KMS-11 (cell line): ENCODE results near the gene WASHC2C.
"Not testable (repeated sequence)": the region's sequence is repeated elsewhere in the genome, so short reads cannot be mapped to it uniquely, and the experiment has no call there.

Source experiments
- H2AFZ ChIP-seq: fragments of 200-600 bp; sonication (generic); 2 replicates; pipeline ENCODE4 v1.6.1; 2016; ENCODE audit warnings: antibody characterized with exemption, mixed run types, low read depth
- H3K27ac ChIP-seq: fragments of 200-600 bp; sonication (generic); 2 replicates; pipeline ENCODE4 v1.6.1; 2016; ENCODE audit warnings: mild to moderate bottlenecking, mixed run types
- H3K27me3 ChIP-seq: fragments of 200-600 bp; sonication (generic); 2 replicates; pipeline ENCODE4 v1.6.1; 2017; ENCODE audit warnings: mild to moderate bottlenecking, low read depth, mixed run types, moderate library complexity; ENCODE audit not compliant: insufficient read depth
- H3K36me3 ChIP-seq: fragments of 200-600 bp; sonication (generic); 2 replicates; pipeline ENCODE4 v1.6.1; 2017; ENCODE audit warnings: mild to moderate bottlenecking, mixed run types; ENCODE audit not compliant: insufficient read depth
- H3K4me1 ChIP-seq: fragments of 200-600 bp; sonication (generic); 2 replicates; pipeline ENCODE4 v1.6.1; 2016; ENCODE audit warnings: mild to moderate bottlenecking, low read depth, mixed run types; ENCODE audit not compliant: poor library complexity, severe bottlenecking
- H3K4me2 ChIP-seq: fragments of 200-600 bp; sonication (generic); 2 replicates; pipeline ENCODE4 v1.7.0; 2016; ENCODE audit warnings: mild to moderate bottlenecking, mixed run types
- H3K4me3 ChIP-seq: fragments of 200-600 bp; sonication (generic); IDR thresholded peaks from 2 replicates; pipeline ENCODE4 v1.6.1; 2017; ENCODE audit warnings: low read depth, low read length, mixed read lengths; ENCODE audit not compliant: insufficient read depth
- H3K79me2 ChIP-seq: fragments of 200-600 bp; sonication (generic); 2 replicates; pipeline ENCODE4 v1.6.1; 2016; ENCODE audit warnings: low read depth, mixed run types; ENCODE audit not compliant: insufficient read depth
- H3K9ac ChIP-seq: fragments of 200-600 bp; sonication (generic); 2 replicates; pipeline ENCODE4 v1.6.1; 2016; ENCODE audit warnings: mild to moderate bottlenecking, mixed run types
- H4K20me1 ChIP-seq: fragments of 200-600 bp; sonication (generic); 2 replicates; pipeline ENCODE4 v1.6.1; 2016; ENCODE audit warnings: mild to moderate bottlenecking, mixed run types; ENCODE audit not compliant: insufficient read depth

WASHC2C gene, protein sequence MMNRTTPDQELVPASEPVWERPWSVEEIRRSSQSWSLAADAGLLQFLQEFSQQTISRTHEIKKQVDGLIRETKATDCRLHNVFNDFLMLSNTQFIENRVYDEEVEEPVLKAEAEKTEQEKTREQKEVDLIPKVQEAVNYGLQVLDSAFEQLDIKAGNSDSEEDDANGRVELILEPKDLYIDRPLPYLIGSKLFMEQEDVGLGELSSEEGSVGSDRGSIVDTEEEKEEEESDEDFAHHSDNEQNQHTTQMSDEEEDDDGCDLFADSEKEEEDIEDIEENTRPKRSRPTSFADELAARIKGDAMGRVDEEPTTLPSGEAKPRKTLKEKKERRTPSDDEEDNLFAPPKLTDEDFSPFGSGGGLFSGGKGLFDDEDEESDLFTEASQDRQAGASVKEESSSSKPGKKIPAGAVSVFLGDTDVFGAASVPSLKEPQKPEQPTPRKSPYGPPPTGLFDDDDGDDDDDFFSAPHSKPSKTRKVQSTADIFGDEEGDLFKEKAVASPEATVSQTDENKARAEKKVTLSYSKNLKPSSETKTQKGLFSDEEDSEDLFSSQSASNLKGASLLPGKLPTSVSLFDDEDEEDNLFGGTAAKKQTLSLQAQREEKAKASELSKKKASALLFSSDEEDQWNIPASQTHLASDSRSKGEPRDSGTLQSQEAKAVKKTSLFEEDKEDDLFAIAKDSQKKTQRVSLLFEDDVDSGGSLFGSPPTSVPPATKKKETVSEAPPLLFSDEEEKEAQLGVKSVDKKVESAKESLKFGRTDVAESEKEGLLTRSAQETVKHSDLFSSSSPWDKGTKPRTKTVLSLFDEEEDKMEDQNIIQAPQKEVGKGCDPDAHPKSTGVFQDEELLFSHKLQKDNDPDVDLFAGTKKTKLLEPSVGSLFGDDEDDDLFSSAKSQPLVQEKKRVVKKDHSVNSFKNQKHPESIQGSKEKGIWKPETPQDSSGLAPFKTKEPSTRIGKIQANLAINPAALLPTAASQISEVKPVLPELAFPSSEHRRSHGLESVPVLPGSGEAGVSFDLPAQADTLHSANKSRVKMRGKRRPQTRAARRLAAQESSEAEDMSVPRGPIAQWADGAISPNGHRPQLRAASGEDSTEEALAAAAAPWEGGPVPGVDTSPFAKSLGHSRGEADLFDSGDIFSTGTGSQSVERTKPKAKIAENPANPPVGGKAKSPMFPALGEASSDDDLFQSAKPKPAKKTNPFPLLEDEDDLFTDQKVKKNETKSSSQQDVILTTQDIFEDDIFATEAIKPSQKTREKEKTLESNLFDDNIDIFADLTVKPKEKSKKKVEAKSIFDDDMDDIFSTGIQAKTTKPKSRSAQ (N-terminal part only)

GRCh38 chr10:45726703-45727420, at the start of gene WASHC2C:
WASHC2C (plus strand) TSS chr10:45727266; CDS start chr10:45727318, 52 bp downstream.
- peak within 1 kb of the TSS; percentile 83 for H2AFZ ChIP-seq
- H3K36me3 ChIP-seq, H3K4me3 ChIP-seq, H3K4me1 ChIP-seq, H3K79me2 ChIP-seq, H4K20me1 ChIP-seq, H3K27ac ChIP-seq, H3K27me3 ChIP-seq: not testable (repeated sequence)
- peak within 1 kb of the TSS; percentile 53; the same call in 1 of the 2 replicates for H3K9ac ChIP-seq
- peak within 1 kb of the TSS; percentile 48 for H3K4me2 ChIP-seq

DNA sequence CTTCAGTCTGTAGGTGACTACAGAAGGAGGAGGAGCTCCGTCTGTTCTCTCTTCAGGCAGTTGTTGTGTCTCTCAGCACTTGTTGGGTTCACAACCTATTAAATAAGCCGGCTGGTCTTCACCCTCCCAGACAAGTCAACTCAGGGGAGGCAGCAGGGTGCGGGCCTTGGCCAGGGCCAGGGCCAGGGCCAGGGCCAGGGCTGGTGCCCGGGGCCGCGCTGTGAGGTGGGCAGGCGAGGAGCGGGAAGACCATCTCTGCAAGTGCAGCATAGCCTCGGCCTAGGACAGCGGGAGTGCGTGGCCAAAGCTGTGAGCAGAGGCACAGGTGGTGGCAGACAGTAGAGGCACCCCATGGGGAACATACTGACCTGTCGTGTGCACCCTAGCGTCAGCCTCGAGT, 48.6 kb upstream of the WASHC2C start:
- not testable (repeated sequence) for H2AFZ ChIP-seq, H3K79me2 ChIP-seq, H3K27ac ChIP-seq, H3K4me1 ChIP-seq, H3K4me2 ChIP-seq, H3K27me3 ChIP-seq, H3K9ac ChIP-seq, H3K36me3 ChIP-seq, H3K4me3 ChIP-seq, H4K20me1 ChIP-seq

GRCh38 chr10:45710200-45710796, 16.8 kb upstream of the WASHC2C start:
- H3K79me2 ChIP-seq, H3K9ac ChIP-seq, H3K4me3 ChIP-seq, H3K36me3 ChIP-seq, H3K27me3 ChIP-seq, H4K20me1 ChIP-seq, H3K27ac ChIP-seq: not testable (repeated sequence)
- H3K4me2 ChIP-seq: peak overlapping the region; percentile 34
- H3K4me1 ChIP-seq: peaks cover 11% of the 10 kb centered on the region
- H2AFZ ChIP-seq: peak overlapping the region; percentile 31; the same call in 1 of the 2 replicates

- H3K4me2 ChIP-seq, H3K9ac ChIP-seq, H3K27me3 ChIP-seq, H3K27ac ChIP-seq, H3K79me2 ChIP-seq, H4K20me1 ChIP-seq, H3K4me3 ChIP-seq, H2AFZ ChIP-seq, H3K36me3 ChIP-seq: not testable (repeated sequence)
- H3K4me1 ChIP-seq: peaks cover 11% of the 10 kb centered on the region
Observed at GRCh38 chr10:45711223-45711622, 15.8 kb upstream of the WASHC2C start.

DNA sequence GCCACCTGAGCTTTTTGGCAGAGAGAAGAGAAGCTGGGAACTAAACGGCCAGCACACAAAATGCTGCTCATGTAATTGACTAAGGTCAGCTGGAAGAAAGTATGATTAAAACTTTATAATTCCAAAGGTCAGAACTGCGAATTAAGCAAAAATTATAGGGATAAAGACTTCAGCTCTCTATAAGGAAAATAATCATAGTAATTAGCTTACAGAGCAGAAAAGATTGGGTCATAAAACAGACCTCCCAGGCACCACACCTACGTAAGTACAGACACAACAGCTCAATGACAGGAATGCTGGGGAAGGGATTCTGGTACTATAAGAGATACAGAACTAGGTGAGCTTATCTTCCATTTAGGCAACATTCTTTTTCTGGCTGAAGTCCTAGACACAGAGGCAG, 10.0 kb upstream of the WASHC2C start:
- H3K79me2 ChIP-seq, H3K4me3 ChIP-seq, H3K4me1 ChIP-seq, H3K27ac ChIP-seq, H3K36me3 ChIP-seq, H3K9ac ChIP-seq, H4K20me1 ChIP-seq, H2AFZ ChIP-seq, H3K27me3 ChIP-seq, H3K4me2 ChIP-seq: not testable (repeated sequence)

DNA sequence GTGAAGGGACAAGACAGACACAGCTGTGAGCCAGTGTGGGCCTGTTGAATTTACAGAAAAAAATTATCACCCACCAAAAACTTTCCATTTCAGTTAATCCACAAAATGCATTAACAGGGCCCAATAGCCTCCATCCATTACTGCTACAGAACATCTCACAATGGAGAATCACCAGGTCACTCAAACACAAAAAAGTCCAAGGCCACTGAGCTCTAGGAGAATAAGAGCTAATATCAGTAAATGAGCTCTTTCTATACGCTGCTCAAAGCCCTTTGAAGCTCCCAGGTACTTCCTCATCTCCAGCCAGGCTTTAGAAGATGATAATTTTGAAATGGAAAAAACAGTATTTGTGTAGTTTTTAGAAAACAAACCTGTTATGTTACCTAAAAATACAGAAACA, 9.4 kb upstream of the WASHC2C start:
- not testable (repeated sequence) for H2AFZ ChIP-seq, H3K4me2 ChIP-seq, H4K20me1 ChIP-seq, H3K36me3 ChIP-seq, H3K9ac ChIP-seq, H3K27ac ChIP-seq, H3K4me1 ChIP-seq, H3K79me2 ChIP-seq, H3K27me3 ChIP-seq, H3K4me3 ChIP-seq

DNA sequence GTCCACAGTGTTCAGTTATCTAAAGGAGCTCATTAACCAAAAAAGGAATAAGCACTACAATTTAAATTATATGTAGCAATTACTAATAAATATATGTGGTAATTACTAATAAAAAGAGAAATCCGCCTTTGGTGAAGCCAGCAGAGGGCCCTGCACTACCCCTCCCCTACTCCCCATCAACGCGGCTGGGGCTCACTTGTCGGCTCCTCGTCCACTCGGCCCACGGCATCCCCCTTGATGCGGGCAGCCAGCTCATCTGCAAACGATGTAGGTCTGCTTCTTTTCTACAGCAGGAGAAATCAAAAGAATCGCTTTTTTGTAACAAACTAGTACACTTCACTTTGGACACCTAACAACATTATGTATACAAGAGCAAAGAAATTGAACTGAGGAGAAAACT, 5.6 kb upstream of the WASHC2C start:
- H3K9ac ChIP-seq, H3K27me3 ChIP-seq, H3K36me3 ChIP-seq, H3K79me2 ChIP-seq, H3K4me2 ChIP-seq, H2AFZ ChIP-seq, H3K4me3 ChIP-seq, H3K27ac ChIP-seq, H4K20me1 ChIP-seq, H3K4me1 ChIP-seq: not testable (repeated sequence)

- not testable (repeated sequence) for H3K4me3 ChIP-seq, H3K27me3 ChIP-seq, H3K36me3 ChIP-seq
Observed at GRCh38 chr10:45723851-45724250, 3.2 kb upstream of the WASHC2C start.

DNA sequence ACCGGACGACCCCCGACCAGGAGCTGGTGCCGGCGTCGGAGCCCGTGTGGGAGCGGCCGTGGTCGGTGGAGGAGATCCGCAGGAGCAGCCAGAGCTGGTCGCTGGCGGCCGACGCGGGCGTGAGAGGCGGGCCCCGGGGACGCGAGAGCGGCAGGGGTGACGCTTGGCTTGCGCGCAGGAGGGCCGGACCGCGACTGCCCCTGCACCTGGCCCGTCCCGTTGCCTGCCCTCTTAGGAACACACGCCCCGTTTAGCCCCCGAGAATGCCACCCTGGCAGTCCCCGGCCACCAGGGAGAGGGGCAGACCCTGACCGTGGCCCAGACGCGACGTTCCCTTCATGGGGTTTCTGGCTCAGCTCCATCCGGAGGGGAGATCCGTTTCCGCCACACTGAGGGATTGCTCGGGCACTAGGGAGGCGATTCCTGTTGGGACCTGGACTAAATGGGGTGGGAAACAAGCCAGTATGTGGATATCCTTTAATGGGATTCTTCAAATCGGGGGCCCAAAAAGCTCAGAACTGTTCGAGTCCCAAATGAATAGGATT, 427 bp downstream of the WASHC2C start:
- not testable (repeated sequence) for H3K27me3 ChIP-seq, H3K27ac ChIP-seq, H3K4me3 ChIP-seq, H3K79me2 ChIP-seq, H3K4me1 ChIP-seq, H4K20me1 ChIP-seq, H3K36me3 ChIP-seq
- Histone ChIP-seq H3K9ac (peak overlapping the region; percentile 53; the same call in 1 of the 2 replicates), H2AFZ (peak overlapping the region; percentile 83), H3K4me2 (peak overlapping the region; percentile 48)

More at GRCh38 chr10:45723851-45724250, 3.2 kb upstream of the WASHC2C start:
- not testable (repeated sequence) for H3K9ac ChIP-seq, H3K4me2 ChIP-seq, H4K20me1 ChIP-seq, H3K27ac ChIP-seq, H3K79me2 ChIP-seq, H2AFZ ChIP-seq, H3K4me1 ChIP-seq
